DOHH2 (cell line): ENCODE data around the gene PSMD4.

Experiments
- H3F3A ChIP-seq: fragments of 200-600 bp; sonication (generic), shearing (Covaris generic); 2 replicates; pipeline ENCODE4 v1.6.0; 2016; ENCODE audit warnings: antibody characterized with exemption, mild to moderate bottlenecking; ENCODE audit not compliant: control insufficient read depth, insufficient read depth
- H3K27ac ChIP-seq: fragments of 200-600 bp; sonication (generic); 2 replicates; pipeline ENCODE4 v1.5.1; 2014; ENCODE audit warnings: low read depth, mild to moderate bottlenecking, low read length, moderate library complexity
- H3K27me3 ChIP-seq: fragments of 200-600 bp; sonication (generic); 2 replicates; pipeline ENCODE4 v1.6.1; 2014; ENCODE audit warnings: mild to moderate bottlenecking, low read length, mixed read lengths; ENCODE audit not compliant: control insufficient read depth
- H3K36me3 ChIP-seq: fragments of 200-600 bp; sonication (generic); 2 replicates; pipeline ENCODE4 v1.6.1; 2014; ENCODE audit warnings: mild to moderate bottlenecking, low read length, moderate library complexity, mixed read lengths; ENCODE audit not compliant: control insufficient read depth
- H3K4me1 ChIP-seq: fragments of 200-600 bp; sonication (generic); 2 replicates; pipeline ENCODE4 v1.6.1; 2014; ENCODE audit warnings: mild to moderate bottlenecking, low read length, mixed read lengths; ENCODE audit not compliant: control insufficient read depth
- H3K4me2 ChIP-seq: fragments of 200-600 bp; sonication (generic); 2 replicates; pipeline ENCODE4 v1.6.0; 2014; ENCODE audit warnings: mild to moderate bottlenecking, low read length, moderate library complexity
- H3K4me3 ChIP-seq: fragments of 200-600 bp; sonication (generic); 2 replicates; pipeline ENCODE4 v1.5.1; 2014; ENCODE audit warnings: mild to moderate bottlenecking, low read length, mixed read lengths
- H3K79me2 ChIP-seq: fragments of 200-600 bp; sonication (generic); 2 replicates; pipeline ENCODE4 v1.6.1; 2014; ENCODE audit warnings: mild to moderate bottlenecking, low read length, mixed read lengths; ENCODE audit not compliant: control insufficient read depth
- H3K9me2 ChIP-seq: fragments of 200-600 bp; sonication (generic); replicated peaks from 2 replicates; pipeline ENCODE4 v1.6.1; 2014; ENCODE audit warnings: mild to moderate bottlenecking, low read length, mixed read lengths; ENCODE audit not compliant: control insufficient read depth
- H3K9me3 ChIP-seq: fragments of 200-600 bp; sonication (generic); 2 replicates; pipeline ENCODE4 v1.6.1; 2014; ENCODE audit warnings: antibody characterized with exemption, low read length, mixed read lengths; ENCODE audit not compliant: control insufficient read depth, insufficient read depth
- H4K20me1 ChIP-seq: fragments of 200-600 bp; sonication (generic); 2 replicates; pipeline ENCODE4 v1.6.0; 2014; ENCODE audit warnings: low read depth, mild to moderate bottlenecking, antibody characterized with exemption, low read length, moderate library complexity; ENCODE audit not compliant: control insufficient read depth, insufficient read depth
- EZH2phosphoT487 ChIP-seq: fragments of 200-600 bp; sonication (generic); IDR thresholded peaks from 2 replicates; pipeline ENCODE4 v1.6.1; 2017; ENCODE audit warnings: borderline replicate concordance, mild to moderate bottlenecking, antibody characterized with exemption, low read length, moderate library complexity, mixed read lengths
- TF ChIP-seq, protein P1 (sequence below): fragments of 200-600 bp; sonication (generic); IDR thresholded peaks from one replicate; pipeline ENCODE4 v1.5.1; 2014; ENCODE audit warnings: antibody characterized with exemption, mild to moderate bottlenecking, low read depth, low read length; ENCODE audit not compliant: poor library complexity, severe bottlenecking

Gene PSMD4

GRCh38 chr1:151312411-151312810, 57.9 kb downstream of the PSMD4 start:
- Histone ChIP-seq H3K27ac (no peak overlapping the region), H3K4me1 (no peaks in the 10 kb centered on the region), H3K36me3 (peaks cover 73% of the 10 kb centered on the region), H4K20me1 (no peaks in the 10 kb centered on the region), H3K27me3 (no peaks in the 10 kb centered on the region), H3K4me2 (no peak overlapping the region), H3K79me2 (peaks cover 5% of the 10 kb centered on the region; the same call in 1 of the 2 replicates), H3K9me3 (no peaks in the 10 kb centered on the region), H3K4me3 (no peak overlapping the region), H3F3A (no peaks in the 10 kb centered on the region), H3K9me2 (no peaks in the 10 kb centered on the region)
- TF ChIP-seq EZH2phosphoT487, result no peak
- TF ChIP-seq, protein P1, sequence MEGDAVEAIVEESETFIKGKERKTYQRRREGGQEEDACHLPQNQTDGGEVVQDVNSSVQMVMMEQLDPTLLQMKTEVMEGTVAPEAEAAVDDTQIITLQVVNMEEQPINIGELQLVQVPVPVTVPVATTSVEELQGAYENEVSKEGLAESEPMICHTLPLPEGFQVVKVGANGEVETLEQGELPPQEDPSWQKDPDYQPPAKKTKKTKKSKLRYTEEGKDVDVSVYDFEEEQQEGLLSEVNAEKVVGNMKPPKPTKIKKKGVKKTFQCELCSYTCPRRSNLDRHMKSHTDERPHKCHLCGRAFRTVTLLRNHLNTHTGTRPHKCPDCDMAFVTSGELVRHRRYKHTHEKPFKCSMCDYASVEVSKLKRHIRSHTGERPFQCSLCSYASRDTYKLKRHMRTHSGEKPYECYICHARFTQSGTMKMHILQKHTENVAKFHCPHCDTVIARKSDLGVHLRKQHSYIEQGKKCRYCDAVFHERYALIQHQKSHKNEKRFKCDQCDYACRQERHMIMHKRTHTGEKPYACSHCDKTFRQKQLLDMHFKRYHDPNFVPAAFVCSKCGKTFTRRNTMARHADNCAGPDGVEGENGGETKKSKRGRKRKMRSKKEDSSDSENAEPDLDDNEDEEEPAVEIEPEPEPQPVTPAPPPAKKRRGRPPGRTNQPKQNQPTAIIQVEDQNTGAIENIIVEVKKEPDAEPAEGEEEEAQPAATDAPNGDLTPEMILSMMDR, result no peak

GRCh38 chr1:151312826-151313225, 58.3 kb downstream of the PSMD4 start:
- Histone ChIP-seq H4K20me1 (no peaks in the 10 kb centered on the region), H3K4me3 (no peak overlapping the region), H3K36me3 (peaks cover 73% of the 10 kb centered on the region), H3K27ac (no peak overlapping the region), H3F3A (no peaks in the 10 kb centered on the region), H3K4me1 (no peaks in the 10 kb centered on the region), H3K4me2 (no peak overlapping the region), H3K79me2 (peaks cover 5% of the 10 kb centered on the region; the same call in 1 of the 2 replicates), H3K27me3 (no peaks in the 10 kb centered on the region), H3K9me3 (no peaks in the 10 kb centered on the region), H3K9me2 (no peaks in the 10 kb centered on the region)
- TF ChIP-seq, protein P1, result no peak
- no peak for TF ChIP-seq EZH2phosphoT487

- Histone ChIP-seq H3K4me2 (no peak overlapping the region), H3K27me3 (no peaks in the 10 kb centered on the region), H3K79me2 (peaks cover 5% of the 10 kb centered on the region; the same call in 1 of the 2 replicates), H4K20me1 (no peaks in the 10 kb centered on the region), H3K36me3 (peaks cover 71% of the 10 kb centered on the region), H3K4me3 (no peak overlapping the region), H3K27ac (no peak overlapping the region), H3K9me2 (no peaks in the 10 kb centered on the region), H3K9me3 (no peaks in the 10 kb centered on the region), H3F3A (no peaks in the 10 kb centered on the region), H3K4me1 (no peaks in the 10 kb centered on the region)
- TF ChIP-seq, protein P1, result no peak
- TF ChIP-seq EZH2phosphoT487, result no peak
These were observed 59.0 kb downstream of the PSMD4 start for GRCh38 chr1:151313501-151313900.
